IPS-NIHi11 (cell line): Measurements from ENCODE around the gene MTCL1.

Experiments
- DNase-seq: peaks from one replicate; pipeline ENCODE4 v3.0.0; 2012; ENCODE audit warnings: mixed read lengths, low spot score

Gene MTCL1

GRCh38 chr18:8812631-8813030, 107.3 kb downstream of the MTCL1 start:
- no peak for DNase-seq

GRCh38 chr18:8813611-8814010, 108.3 kb downstream of the MTCL1 start:
- no peak for DNase-seq

GRCh38 chr18:8814206-8814605, 108.8 kb downstream of the MTCL1 start:
- DNase-seq: no peak

- no peak for DNase-seq
Measured at GRCh38 chr18:8816220-8816619, 110.9 kb downstream of the MTCL1 start.

- DNase-seq: no peak
Measured at GRCh38 chr18:8816816-8817215, 111.5 kb downstream of the MTCL1 start.

GRCh38 chr18:8818982-8819381, 113.6 kb downstream of the MTCL1 start:
- DNase-seq: no peak

- DNase-seq: no peak
Measured at GRCh38 chr18:8820396-8821082, 115.2 kb downstream of the MTCL1 start.

DNA sequence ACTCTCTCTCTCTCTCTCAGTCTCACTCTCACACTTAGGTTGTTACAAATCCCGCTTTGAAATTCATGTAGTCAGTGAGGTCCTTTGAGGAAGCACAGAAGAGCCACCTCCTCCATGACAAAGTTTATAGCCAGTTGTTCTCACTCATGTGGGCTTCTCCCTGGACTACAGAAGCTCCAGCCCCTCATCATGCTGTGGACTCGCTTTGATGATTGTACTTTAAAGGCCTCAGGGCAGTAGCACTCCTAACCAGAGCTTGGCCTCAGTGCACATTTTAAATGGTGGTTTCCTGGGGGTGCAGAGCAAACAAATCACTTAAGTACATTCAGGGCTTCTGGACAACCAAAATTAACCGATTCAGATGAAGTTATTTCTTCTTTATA, 115.7 kb downstream of the MTCL1 start:
- no peak for DNase-seq

- no peak for DNase-seq
Measured at GRCh38 chr18:8821531-8821930, 116.2 kb downstream of the MTCL1 start.

GRCh38 chr18:8822643-8823042, 117.3 kb downstream of the MTCL1 start:
- DNase-seq: no peak

DNA sequence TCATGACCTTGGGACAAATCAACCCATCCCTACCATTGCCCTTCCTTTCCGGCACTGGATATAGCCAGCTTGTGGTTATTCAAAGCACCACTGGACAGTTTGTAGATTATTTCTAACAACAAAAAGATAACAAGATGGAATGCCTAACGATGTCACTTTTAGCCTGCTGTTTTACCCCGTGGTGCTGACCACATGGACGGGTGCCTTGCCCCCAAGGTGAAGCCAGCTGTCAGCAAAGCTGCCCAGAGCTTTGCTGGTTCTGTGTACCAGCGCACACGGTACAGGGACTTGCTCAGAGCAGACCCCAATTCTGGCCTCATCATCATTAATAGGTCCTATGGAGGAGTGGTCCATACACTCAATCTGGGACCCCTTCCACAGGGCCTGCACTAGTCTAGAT, 118.2 kb downstream of the MTCL1 start:
- DNase-seq: no peak

DNA sequence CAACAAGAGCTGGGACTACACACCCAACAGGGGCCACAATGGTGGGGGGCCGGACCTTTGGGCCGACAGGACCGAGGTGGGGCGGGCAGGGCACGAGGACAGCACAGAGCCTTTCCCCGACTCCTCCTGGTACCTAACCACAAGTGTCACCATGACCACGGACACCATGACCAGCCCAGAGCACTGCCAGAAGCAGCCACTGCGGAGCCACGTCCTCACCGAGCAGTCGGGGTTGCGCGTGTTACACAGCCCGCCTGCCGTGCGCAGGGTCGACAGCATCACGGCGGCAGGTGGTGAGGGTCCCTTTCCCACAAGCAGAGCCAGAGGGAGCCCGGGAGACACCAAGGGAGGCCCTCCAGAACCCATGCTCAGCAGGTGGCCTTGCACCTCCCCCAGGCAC, 119.5 kb downstream of the MTCL1 start:
- no peak for DNase-seq

DNA sequence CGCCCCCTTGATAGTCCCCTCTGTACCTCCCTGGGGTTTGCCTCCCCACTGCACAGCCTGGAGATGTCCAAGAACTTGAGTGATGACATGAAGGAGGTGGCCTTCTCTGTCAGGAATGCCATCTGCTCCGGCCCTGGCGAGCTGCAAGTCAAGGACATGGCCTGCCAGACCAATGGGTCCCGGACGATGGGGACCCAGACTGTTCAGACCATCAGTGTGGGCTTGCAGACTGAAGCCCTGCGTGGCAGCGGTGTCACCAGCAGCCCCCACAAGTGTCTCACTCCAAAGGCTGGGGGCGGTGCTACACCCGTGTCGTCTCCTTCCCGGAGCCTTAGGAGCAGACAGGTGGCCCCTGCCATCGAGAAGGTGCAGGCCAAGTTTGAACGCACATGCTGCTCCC, 119.9 kb downstream of the MTCL1 start:
- no peak for DNase-seq

- DNase-seq: no peak
Measured at GRCh38 chr18:8825729-8826375, 120.5 kb downstream of the MTCL1 start.

- no peak for DNase-seq
Measured at GRCh38 chr18:8826514-8826913, 121.2 kb downstream of the MTCL1 start.

DNA sequence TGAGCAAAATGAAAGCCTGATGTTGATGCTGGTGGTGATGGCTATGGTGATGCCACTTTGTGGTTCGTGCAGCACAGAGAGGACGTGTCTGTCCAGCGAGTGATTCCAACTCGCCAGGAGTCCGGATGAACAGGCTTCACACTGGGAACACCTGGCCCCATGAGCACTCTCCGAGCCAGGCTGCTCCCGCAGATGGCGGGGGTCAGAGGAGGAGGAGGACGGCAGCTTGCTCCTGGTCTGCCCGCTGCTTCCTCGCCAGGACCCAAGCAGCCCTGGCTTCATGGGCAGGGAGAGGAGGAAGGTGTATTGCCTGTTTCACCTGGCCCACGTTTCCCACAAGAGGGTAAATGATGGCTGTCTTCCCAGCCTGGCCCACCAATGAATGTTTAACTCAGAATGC, 121.6 kb downstream of the MTCL1 start:
- DNase-seq: no peak

- no peak for DNase-seq
Measured at GRCh38 chr18:8828300-8828699, 122.9 kb downstream of the MTCL1 start.

DNA sequence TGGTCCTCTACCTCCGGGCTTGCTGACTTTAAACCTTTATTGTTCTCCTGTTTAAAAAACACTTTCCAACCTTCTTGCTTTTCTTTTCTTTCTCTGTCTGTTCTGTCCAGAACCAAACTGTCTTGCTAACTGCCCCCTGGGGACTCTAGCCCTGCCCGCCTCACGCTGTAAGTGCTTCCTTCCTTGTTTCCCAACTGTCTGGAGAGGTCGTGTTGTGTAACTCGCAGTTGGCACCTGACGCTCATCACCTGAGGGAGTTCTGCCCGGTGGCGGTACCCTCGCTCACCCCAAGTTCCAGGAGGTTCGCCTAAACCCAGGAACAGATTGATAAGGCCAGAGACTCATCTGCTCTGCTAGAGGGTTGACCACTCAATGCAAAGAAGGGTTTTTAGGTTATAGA, 123.4 kb downstream of the MTCL1 start:
- DNase-seq: no peak

- no peak for DNase-seq
Measured at GRCh38 chr18:8830067-8831060, 125.0 kb downstream of the MTCL1 start.

GRCh38 chr18:8831112-8831511, 125.8 kb downstream of the MTCL1 start:
- DNase-seq: no peak

DNA sequence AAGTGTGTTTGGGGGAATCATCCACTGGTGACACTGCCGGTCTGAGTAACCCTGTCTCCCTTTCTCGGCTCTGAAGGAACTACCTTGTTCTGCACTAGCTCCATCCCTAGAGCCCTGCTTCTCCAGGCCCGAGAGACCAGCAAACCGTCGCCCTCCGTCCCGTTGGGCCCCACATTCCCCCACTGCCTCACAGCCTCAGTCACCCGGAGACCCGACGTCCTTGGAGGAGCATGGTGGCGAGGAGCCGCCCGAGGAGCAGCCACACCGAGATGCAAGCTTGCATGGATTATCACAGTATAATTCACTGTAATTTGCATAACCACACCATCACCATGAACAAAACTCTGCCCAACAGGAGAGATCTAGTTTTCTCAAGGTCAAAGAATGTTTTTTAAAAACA, 126.2 kb downstream of the MTCL1 start:
- no peak for DNase-seq

GRCh38 chr18:8833480-8833879, 128.1 kb downstream of the MTCL1 start:
- DNase-seq: no peak

GRCh38 chr18:8834881-8835280, 129.5 kb downstream of the MTCL1 start:
- DNase-seq: no peak
